Measurements from ENCODE around the gene DVL2. TPM values are rescaled to one million over a fixed set of nuclear protein-coding genes. Genes with fewer than 3 reads are reported as not detected.
"Not testable (repeated sequence)": the region's sequence is repeated elsewhere in the genome, so short reads cannot be mapped to it uniquely, and the experiment has no call there.

Gene DVL2
- total RNA-seq, 2 donors from 2014 or later: 52.3 to 116 TPM

DNA sequence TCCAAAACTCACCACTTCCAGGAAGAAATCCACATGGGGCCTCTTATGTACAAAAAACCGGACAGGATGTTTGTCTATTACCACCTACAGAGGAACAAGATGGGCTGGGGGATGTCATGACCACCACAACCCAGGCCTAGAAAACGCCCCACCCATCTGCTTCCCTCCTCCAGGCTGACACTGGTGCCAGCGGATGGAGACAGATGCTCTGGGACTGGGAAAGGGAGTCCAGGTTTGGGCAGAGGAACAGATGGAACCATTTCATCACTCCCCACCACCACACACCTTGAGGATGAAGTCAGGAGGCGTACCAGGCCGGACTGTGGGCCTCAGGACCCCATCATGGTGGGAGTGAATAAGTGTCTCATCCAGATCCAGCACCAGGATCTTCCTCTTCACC, 12.5 kb upstream of the DVL2 start:
- H3K4me3 ChIP-seq: no peak overlapping the region
- 82% methylated on average over 5 of the region's 5 CpGs for WGBS
- H3K27ac ChIP-seq: no peak overlapping the region
- no peak for TF ChIP-seq POLR2AphosphoS5 (IDR thresholded peaks at IDR 0.05)
- TF ChIP-seq POLR2A (IDR thresholded peaks at IDR 0.05): no peak
- TF ChIP-seq, protein P1, sequence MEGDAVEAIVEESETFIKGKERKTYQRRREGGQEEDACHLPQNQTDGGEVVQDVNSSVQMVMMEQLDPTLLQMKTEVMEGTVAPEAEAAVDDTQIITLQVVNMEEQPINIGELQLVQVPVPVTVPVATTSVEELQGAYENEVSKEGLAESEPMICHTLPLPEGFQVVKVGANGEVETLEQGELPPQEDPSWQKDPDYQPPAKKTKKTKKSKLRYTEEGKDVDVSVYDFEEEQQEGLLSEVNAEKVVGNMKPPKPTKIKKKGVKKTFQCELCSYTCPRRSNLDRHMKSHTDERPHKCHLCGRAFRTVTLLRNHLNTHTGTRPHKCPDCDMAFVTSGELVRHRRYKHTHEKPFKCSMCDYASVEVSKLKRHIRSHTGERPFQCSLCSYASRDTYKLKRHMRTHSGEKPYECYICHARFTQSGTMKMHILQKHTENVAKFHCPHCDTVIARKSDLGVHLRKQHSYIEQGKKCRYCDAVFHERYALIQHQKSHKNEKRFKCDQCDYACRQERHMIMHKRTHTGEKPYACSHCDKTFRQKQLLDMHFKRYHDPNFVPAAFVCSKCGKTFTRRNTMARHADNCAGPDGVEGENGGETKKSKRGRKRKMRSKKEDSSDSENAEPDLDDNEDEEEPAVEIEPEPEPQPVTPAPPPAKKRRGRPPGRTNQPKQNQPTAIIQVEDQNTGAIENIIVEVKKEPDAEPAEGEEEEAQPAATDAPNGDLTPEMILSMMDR (IDR thresholded peaks at IDR 0.05): no peak
- no peaks in the 10 kb centered on the region for H3K9me3 ChIP-seq
- no peak for DNase-seq (ENCODE audit: low spot score)
- H3K36me3 ChIP-seq: peaks cover 0 to 9% of the 10 kb centered on the region in 2 donors
- H3K27me3 ChIP-seq (replicated peaks; ENCODE audit: insufficient read depth): no peaks in the 10 kb centered on the region
- peaks cover 13% of the 10 kb centered on the region for H3K4me1 ChIP-seq (replicated peaks)
- intact Hi-C loops (cut with DNase I): no loop called here

DNA sequence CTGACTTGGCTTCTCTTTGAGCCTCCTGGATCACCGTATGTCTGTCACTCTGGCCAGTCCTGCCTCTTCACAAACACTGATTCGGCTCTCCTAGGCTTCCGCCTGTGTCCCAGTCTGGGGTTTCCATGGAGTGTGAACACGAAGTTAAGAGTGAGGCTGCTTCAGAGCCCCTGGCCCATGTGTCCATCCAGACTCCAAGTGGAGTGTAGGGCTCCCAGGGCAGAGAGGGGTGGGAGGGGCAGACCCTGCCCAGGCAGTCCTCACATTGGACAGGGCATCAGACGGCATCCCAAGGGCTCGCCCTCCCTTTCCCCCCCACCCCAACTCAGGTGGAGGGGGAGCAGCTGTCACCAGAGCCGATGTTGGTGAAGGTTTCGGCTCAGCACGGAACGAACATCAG, 9.5 kb upstream of the DVL2 start:
- Histone ChIP-seq H3K4me1 (replicated peaks) (peaks cover 14% of the 10 kb centered on the region), H3K27ac (peak overlapping the region; percentile 98), H3K36me3 (peaks cover 0 to 18% of the 10 kb centered on the region in 2 donors)
- H3K9me3 ChIP-seq; DNase-seq (ENCODE audit: low spot score); intact Hi-C loops (cut with DNase I); H3K27me3 ChIP-seq (replicated peaks; ENCODE audit: insufficient read depth); H3K4me3 ChIP-seq: not testable (repeated sequence)
- WGBS: 71% methylated on average over 10 of the region's 10 CpGs

DNA sequence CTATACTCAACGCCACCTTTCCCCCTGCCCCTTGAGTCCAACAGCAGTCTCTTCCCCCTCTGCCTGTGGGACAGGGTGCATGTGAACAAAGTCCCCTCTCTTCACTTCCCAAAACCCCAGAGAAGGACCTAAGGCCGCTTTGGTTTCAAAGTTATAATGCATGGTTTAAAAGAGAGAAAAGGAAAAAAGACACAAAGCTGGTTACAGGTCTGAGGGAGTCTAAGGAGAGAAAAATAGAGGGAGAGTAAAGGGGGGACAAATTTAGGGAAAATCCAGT, 9.1 kb upstream of the DVL2 start:
- DNase-seq (ENCODE audit: low spot score): no peak
- H3K27ac ChIP-seq: peak overlapping the region; percentile 98
- no peaks in the 10 kb centered on the region for H3K27me3 ChIP-seq (replicated peaks; ENCODE audit: insufficient read depth)
- peaks cover 0 to 18% of the 10 kb centered on the region in 2 donors for H3K36me3 ChIP-seq
- 34% methylated on average over 2 of the region's 2 CpGs for WGBS
- intact Hi-C loops (cut with DNase I): no loop called here
- no peaks in the 10 kb centered on the region for H3K9me3 ChIP-seq
- H3K4me1 ChIP-seq (replicated peaks): peaks cover 14% of the 10 kb centered on the region
- peak overlapping the region; percentile 76 to 84 for H3K4me3 ChIP-seq
- TF ChIP-seq, protein P1 (IDR thresholded peaks at IDR 0.05): no peak
- TF ChIP-seq POLR2A (IDR thresholded peaks at IDR 0.05) (no peak), POLR2AphosphoS5 (IDR thresholded peaks at IDR 0.05) (no peak)

DNA sequence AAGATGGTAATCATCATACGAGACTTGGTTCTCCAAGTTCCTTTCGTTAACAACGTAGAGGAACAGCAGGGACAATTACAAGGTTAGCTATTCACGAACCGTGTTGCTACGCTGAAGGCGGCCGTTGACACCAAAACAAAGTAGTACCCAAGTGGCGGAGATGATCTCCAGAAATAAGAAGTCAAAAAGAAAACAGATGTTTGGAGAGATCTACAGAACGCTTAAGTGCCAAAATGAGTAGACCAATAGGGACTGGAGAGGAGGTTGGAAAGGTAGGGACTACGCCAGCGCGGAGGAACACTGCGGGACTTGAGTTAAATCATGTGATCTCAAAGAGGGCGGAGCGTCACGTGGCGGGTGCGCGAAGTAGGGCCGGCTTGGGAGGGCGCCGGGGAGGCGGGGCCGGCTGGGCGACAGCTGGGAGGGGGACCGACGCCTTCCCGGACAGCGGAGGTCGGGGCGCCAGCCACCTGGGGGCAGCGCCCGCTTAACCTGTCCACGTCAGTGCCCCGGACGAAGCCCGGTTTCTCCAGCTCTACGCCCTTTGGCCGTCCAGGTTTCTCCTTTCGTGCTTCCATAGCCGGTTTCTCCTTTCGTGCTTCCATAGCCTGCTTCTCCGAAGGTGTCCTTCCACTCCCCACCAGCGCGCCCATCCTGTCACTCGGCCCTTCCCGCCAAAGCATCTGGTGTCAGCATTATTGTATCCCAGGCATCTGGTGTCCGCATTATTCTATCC, 8.6 kb upstream of the DVL2 start:
- Histone ChIP-seq H3K4me1 (replicated peaks) (peaks cover 14% of the 10 kb centered on the region), H3K27me3 (replicated peaks; ENCODE audit: insufficient read depth) (no peaks in the 10 kb centered on the region), H3K4me3 (peak overlapping the region; percentile 76 to 84), H3K27ac (peak overlapping the region; percentile 98), H3K9me3 (no peaks in the 10 kb centered on the region), H3K36me3 (peaks cover 0 to 18% of the 10 kb centered on the region in 2 donors)
- TF ChIP-seq, protein P1 (IDR thresholded peaks at IDR 0.05): peak in 2 of 4 experiments; percentile 40 to 41
- peak; percentile 97 for TF ChIP-seq POLR2AphosphoS5 (IDR thresholded peaks at IDR 0.05)
- peak; percentile 85 for TF ChIP-seq POLR2A (IDR thresholded peaks at IDR 0.05)
- peak; percentile 95 for DNase-seq (ENCODE audit: low spot score)
- 1% methylated on average over 43 of the region's 49 CpGs for WGBS
- intact Hi-C loops (cut with DNase I): no loop called here

DNA sequence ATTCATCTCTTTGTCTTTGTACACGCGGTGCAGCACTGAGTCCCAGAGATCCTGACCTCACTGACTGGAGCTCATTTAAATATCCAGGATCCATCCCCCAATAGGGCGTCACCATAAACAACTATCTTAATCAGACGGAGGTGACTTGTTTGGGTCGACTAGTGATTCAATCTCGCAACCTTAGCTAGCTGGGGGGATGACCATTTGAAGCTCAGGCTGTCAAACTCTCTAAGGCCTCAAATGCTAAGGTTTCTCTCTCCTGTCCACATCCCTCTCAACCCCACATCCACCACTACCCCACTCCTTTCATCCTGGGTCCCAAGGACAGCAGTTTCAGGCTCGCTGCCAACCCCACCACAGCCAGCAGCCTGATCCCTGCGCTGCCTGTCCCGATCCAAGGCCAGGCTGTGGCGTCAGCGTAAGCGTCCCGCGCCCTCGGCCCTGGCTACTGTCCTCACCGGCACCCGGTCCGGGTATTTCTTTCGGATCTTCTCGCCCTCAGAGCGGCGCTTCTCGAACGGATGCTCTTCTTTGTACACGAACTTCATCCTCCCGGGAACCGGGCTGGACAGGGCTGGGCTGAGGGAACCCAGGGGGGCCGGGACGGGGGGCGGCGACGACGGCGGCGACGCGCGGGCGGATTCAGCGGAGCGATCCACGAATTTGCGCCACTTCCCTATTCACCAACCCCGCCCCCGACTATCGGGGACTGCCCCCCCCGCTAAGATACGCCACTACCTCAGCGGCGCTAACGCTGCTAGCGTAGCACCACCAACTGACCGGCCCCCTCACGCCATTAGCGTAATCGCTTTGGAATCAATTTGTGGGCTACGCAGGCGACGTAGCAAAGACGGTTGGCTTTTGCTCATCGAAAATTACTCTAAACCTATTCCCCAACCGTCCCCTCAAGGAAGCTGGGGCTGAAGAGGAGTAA, 7.7 kb upstream of the DVL2 start, which contains the start of gene GABARAP:
Gene GABARAP, minus strand, starts transcription at position 667 of the 934 bp plus-strand sequence. Its CDS starts 119 bp downstream, at position 548.
- Histone ChIP-seq H3K27me3 (replicated peaks; ENCODE audit: insufficient read depth) (no peaks in the 10 kb centered on the region), H3K36me3 (peaks cover 0 to 18% of the 10 kb centered on the region in 2 donors), H3K4me3 (peak within 1 kb of the TSS; percentile 76 to 84), H3K9me3 (no peaks in the 10 kb centered on the region), H3K27ac (peak within 1 kb of the TSS; percentile 98), H3K4me1 (replicated peaks) (peaks cover 14% of the 10 kb centered on the region)
- TF ChIP-seq POLR2AphosphoS5 (IDR thresholded peaks at IDR 0.05) (peak; percentile 21), POLR2A (IDR thresholded peaks at IDR 0.05) (peak; percentile 76)
- TF ChIP-seq, protein P1 (IDR thresholded peaks at IDR 0.05): peak in 1 of 4 experiments; percentile 6
- intact Hi-C loops (cut with DNase I): no loop called here
- DNase-seq (ENCODE audit: low spot score): peak; percentile 93
- under 1% methylated on average over 58 of the region's 62 CpGs for WGBS

Data from prostate gland (tissue), 2 donors.